ENCODE data around the gene KRT6A. TPM values are rescaled to one million over a fixed set of nuclear protein-coding genes. Genes with fewer than 3 reads are reported as not detected.
"Not testable (repeated sequence)": the region's sequence is repeated elsewhere in the genome, so short reads cannot be mapped to it uniquely, and the experiment has no call there.

Gene KRT6A
- polyA plus RNA-seq, 1 donor (not counting 4 experiments of a cell fraction or from before 2014, with no cell fraction given), result 12,338 TPM

DNA sequence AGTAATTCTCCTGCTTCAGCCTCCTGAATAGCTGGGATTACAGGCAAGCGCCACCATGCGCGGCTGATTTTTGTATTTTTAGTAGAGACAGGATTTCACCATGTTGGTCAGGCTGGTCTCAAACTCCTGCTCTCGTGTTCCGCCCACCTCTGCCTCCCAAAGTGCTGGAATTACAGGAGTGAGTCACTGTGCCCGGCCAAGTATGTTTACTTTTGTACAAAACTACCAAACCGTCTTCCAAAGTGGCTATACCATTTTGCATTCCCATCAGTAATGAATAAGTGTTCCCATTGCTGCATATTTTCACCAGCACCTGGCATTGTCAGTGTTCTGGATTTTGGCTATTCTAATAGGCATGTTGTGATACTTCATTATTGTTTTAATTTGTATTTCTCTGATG lies 8.4 kb upstream of the KRT6A start:
- no peak for FAIRE-seq
- dilution Hi-C loops (cut with MboI; ENCODE audit: extremely low pct_ligation_motif_present, low sequenced_read_pairs), result no loop called here
- no peak overlapping the region for H3K27ac ChIP-seq (ENCODE audit: control insufficient read depth, insufficient read depth, low read length)
- DNase-seq (ENCODE audit: low read depth, low spot score), result no peak
- TF ChIP-seq, protein P1, sequence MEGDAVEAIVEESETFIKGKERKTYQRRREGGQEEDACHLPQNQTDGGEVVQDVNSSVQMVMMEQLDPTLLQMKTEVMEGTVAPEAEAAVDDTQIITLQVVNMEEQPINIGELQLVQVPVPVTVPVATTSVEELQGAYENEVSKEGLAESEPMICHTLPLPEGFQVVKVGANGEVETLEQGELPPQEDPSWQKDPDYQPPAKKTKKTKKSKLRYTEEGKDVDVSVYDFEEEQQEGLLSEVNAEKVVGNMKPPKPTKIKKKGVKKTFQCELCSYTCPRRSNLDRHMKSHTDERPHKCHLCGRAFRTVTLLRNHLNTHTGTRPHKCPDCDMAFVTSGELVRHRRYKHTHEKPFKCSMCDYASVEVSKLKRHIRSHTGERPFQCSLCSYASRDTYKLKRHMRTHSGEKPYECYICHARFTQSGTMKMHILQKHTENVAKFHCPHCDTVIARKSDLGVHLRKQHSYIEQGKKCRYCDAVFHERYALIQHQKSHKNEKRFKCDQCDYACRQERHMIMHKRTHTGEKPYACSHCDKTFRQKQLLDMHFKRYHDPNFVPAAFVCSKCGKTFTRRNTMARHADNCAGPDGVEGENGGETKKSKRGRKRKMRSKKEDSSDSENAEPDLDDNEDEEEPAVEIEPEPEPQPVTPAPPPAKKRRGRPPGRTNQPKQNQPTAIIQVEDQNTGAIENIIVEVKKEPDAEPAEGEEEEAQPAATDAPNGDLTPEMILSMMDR (optimal IDR thresholded peaks at IDR 0.05 in 1 of 3, IDR thresholded peaks at IDR 0.05 in 1 of 3, conservative IDR thresholded peaks at IDR 0.05 in 1 of 3; ENCODE audit: extremely low read depth in 1 of 3, insufficient read depth in 2 of 3, low read length in 3 of 3), result no peak
- no peak for TF ChIP-seq EZH2 (IDR thresholded peaks at IDR 0.05; ENCODE audit: low read length)
- no peak overlapping the region for H3K4me3 ChIP-seq (ENCODE audit: control insufficient read depth in 2 of 3, extremely low read depth in 1 of 3, insufficient read depth in 2 of 3, low read depth in 1 of 3, low read length in 3 of 3)
- no peaks in the 10 kb centered on the region for H4K20me1 ChIP-seq (ENCODE audit: control insufficient read depth, extremely low read depth, insufficient read depth, low read length)
- no peaks in the 10 kb centered on the region for H3K27me3 ChIP-seq (ENCODE audit: control insufficient read depth, extremely low read depth, insufficient read depth, low read length)
- no peaks in the 10 kb centered on the region for H3K36me3 ChIP-seq (ENCODE audit: control insufficient read depth in 2 of 2, extremely low read depth in 1 of 2, insufficient read depth in 2 of 2, low read length in 2 of 2)
- peaks cover 30% of the 10 kb centered on the region for H3K4me1 ChIP-seq (ENCODE audit: control insufficient read depth, extremely low read depth, insufficient read depth, low read length)
- no peaks in the 10 kb centered on the region for H3K79me2 ChIP-seq (ENCODE audit: control insufficient read depth, insufficient read depth, low read length)
- no peak overlapping the region for H3K9ac ChIP-seq (ENCODE audit: control insufficient read depth, extremely low read depth, insufficient read depth, low read length)
- no peak overlapping the region for H3K4me2 ChIP-seq (ENCODE audit: control insufficient read depth, extremely low read depth, insufficient read depth, low read depth, low read length)
- H3K9me1 ChIP-seq (ENCODE audit: control insufficient read depth, extremely low read depth, insufficient read depth, low read length), result no peaks in the 10 kb centered on the region
- H3K9me3 ChIP-seq (ENCODE audit: control insufficient read depth, low read depth, low read length), result no peaks in the 10 kb centered on the region
- H2AFZ ChIP-seq (ENCODE audit: control insufficient read depth, low read length), result no peak overlapping the region

GRCh38 chr12:52500574-52500973 lies 7.5 kb upstream of the KRT6A start:
- H3K9me3 ChIP-seq (ENCODE audit: control insufficient read depth, low read depth, low read length); H3K27me3 ChIP-seq (ENCODE audit: control insufficient read depth, extremely low read depth, insufficient read depth, low read length); H2AFZ ChIP-seq (ENCODE audit: control insufficient read depth, low read length); H3K4me3 ChIP-seq (ENCODE audit: control insufficient read depth in 2 of 3, extremely low read depth in 1 of 3, insufficient read depth in 2 of 3, low read depth in 1 of 3, low read length in 3 of 3); FAIRE-seq; H3K27ac ChIP-seq (ENCODE audit: control insufficient read depth, insufficient read depth, low read length); H3K9me1 ChIP-seq (ENCODE audit: control insufficient read depth, extremely low read depth, insufficient read depth, low read length); DNase-seq (ENCODE audit: low read depth, low spot score); H3K79me2 ChIP-seq (ENCODE audit: control insufficient read depth, insufficient read depth, low read length); H3K9ac ChIP-seq (ENCODE audit: control insufficient read depth, extremely low read depth, insufficient read depth, low read length); H4K20me1 ChIP-seq (ENCODE audit: control insufficient read depth, extremely low read depth, insufficient read depth, low read length); H3K36me3 ChIP-seq (ENCODE audit: control insufficient read depth in 2 of 2, extremely low read depth in 1 of 2, insufficient read depth in 2 of 2, low read length in 2 of 2); H3K4me2 ChIP-seq (ENCODE audit: control insufficient read depth, extremely low read depth, insufficient read depth, low read depth, low read length); dilution Hi-C loops (cut with MboI; ENCODE audit: extremely low pct_ligation_motif_present, low sequenced_read_pairs): not testable (repeated sequence)
- H3K4me1 ChIP-seq (ENCODE audit: control insufficient read depth, extremely low read depth, insufficient read depth, low read length), result peaks cover 39% of the 10 kb centered on the region

DNA sequence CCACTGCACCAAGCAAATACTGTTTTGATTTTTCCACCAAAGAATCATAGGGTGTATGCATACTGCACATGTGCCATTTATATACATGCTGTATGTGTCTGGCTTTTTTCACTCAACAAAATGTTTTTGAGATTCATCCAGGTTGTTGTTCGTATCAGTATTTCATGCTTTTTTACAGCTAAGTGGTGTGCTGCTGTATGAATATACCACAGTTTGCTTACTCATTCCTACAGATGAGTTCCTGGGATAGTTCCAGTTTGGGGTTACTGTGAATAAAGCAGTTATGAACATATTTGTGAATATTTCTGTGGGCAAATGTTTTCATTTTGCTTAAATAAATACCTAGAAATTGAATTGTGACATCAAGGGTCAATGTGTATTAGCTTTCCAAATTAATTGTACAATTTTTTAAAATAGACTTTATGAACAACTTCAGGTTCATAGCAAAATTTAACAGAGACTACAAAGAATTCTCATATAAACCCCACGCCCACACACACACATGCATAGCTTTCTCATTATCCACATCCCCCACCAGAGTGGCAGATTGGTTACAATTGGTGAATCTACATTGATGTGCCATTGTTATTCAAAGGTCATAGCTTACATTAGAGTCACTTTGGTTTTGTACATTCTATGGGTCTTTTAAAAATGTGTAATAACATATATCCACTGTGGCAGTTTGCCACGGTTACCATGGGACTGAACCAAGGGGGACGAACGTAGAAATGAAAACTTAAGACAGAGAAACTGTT lies 6.9 kb upstream of the KRT6A start:
- peaks cover 45% of the 10 kb centered on the region for H3K4me1 ChIP-seq (ENCODE audit: control insufficient read depth, extremely low read depth, insufficient read depth, low read length)

More for the DNA sequence above, 6.9 kb upstream of the KRT6A start:
- Histone ChIP-seq H3K27ac (ENCODE audit: control insufficient read depth, insufficient read depth, low read length) (no peak overlapping the region), H4K20me1 (ENCODE audit: control insufficient read depth, extremely low read depth, insufficient read depth, low read length) (no peaks in the 10 kb centered on the region), H3K9me3 (ENCODE audit: control insufficient read depth, low read depth, low read length) (no peaks in the 10 kb centered on the region), H3K9me1 (ENCODE audit: control insufficient read depth, extremely low read depth, insufficient read depth, low read length) (no peaks in the 10 kb centered on the region), H3K4me3 (ENCODE audit: control insufficient read depth in 2 of 3, extremely low read depth in 1 of 3, insufficient read depth in 2 of 3, low read depth in 1 of 3, low read length in 3 of 3) (no peak overlapping the region), H3K9ac (ENCODE audit: control insufficient read depth, extremely low read depth, insufficient read depth, low read length) (no peak overlapping the region), H2AFZ (ENCODE audit: control insufficient read depth, low read length) (no peak overlapping the region), H3K4me2 (ENCODE audit: control insufficient read depth, extremely low read depth, insufficient read depth, low read depth, low read length) (peak overlapping the region; percentile 12), H3K79me2 (ENCODE audit: control insufficient read depth, insufficient read depth, low read length) (no peaks in the 10 kb centered on the region), H3K36me3 (ENCODE audit: control insufficient read depth in 2 of 2, extremely low read depth in 1 of 2, insufficient read depth in 2 of 2, low read length in 2 of 2) (no peaks in the 10 kb centered on the region), H3K27me3 (ENCODE audit: control insufficient read depth, extremely low read depth, insufficient read depth, low read length) (no peaks in the 10 kb centered on the region)
- dilution Hi-C loops (cut with MboI; ENCODE audit: extremely low pct_ligation_motif_present, low sequenced_read_pairs), result no loop called here
- DNase-seq (ENCODE audit: low read depth, low spot score) (no peak), FAIRE-seq (peak; percentile 20)
- TF ChIP-seq, protein P1 (optimal IDR thresholded peaks at IDR 0.05 in 1 of 3, IDR thresholded peaks at IDR 0.05 in 1 of 3, conservative IDR thresholded peaks at IDR 0.05 in 1 of 3; ENCODE audit: extremely low read depth in 1 of 3, insufficient read depth in 2 of 3, low read length in 3 of 3), result no peak
- no peak for TF ChIP-seq EZH2 (IDR thresholded peaks at IDR 0.05; ENCODE audit: low read length)

Data from keratinocyte (primary cell).